SK-N-SH (cell line): ENCODE results near the gene BRINP3. TPM values are rescaled to one million over a fixed set of nuclear protein-coding genes. Genes with fewer than 3 reads are reported as not detected.

Experiments
- CTCF ChIA-PET: fragments of 300-600, 350-600 bp; formaldehyde crosslinking; extraction: SDS; loops from one replicate; lab custom pipeline; 2021; lab: Yijun Ruan, JAX
- POLR2A ChIA-PET: fragments of 350-600 bp; sonication (Branson Sonifier 250); formaldehyde crosslinking; extraction: SDS; loops from one replicate; lab custom pipeline; 2020; ENCODE audit warnings: antibody characterized with exemption, inconsistent platforms; lab: Yijun Ruan, JAX
- DNase-seq: peaks from one replicate; pipeline ENCODE4 v3.0.0; 2012
- H2AFZ ChIP-seq: fragments of 200-600 bp; sonication (generic); 2 replicates; pipeline ENCODE4 v1.8.1; 2016; ENCODE audit warnings: antibody characterized with exemption, mild to moderate bottlenecking, low read depth
- H3F3A ChIP-seq: fragments of 200-600 bp; sonication (generic); replicated peaks from 2 replicates; pipeline ENCODE3; 2016; ENCODE audit warnings: antibody characterized with exemption, mild to moderate bottlenecking; ENCODE audit not compliant: insufficient read depth
- H3K27ac ChIP-seq, 2 experiments: fragments of 200-500 bp in 1 of 2; fragments of 200-600 bp in 1 of 2; sonication (Bioruptor generic) in 1 of 2; sonication (generic), shearing (Covaris generic) in 1 of 2; 2 replicates each; pipeline versions ENCODE4 v1.5.1 to v1.6.1; 2014 to 2016; ENCODE audit warnings: low read depth in 2 of 2, inconsistent platforms in 1 of 2, low read length in 1 of 2, mild to moderate bottlenecking in 1 of 2, mixed read lengths in 1 of 2
- H3K27me3 ChIP-seq: fragments of 200-600 bp; sonication (generic), shearing (Covaris generic); 2 replicates; pipeline ENCODE4 v1.6.1; 2016; ENCODE audit warnings: mixed run types; ENCODE audit not compliant: insufficient read depth
- H3K36me3 ChIP-seq, 2 experiments: fragments of 200-500 bp in 1 of 2; fragments of 200-600 bp in 1 of 2; sonication (Bioruptor generic) in 1 of 2; sonication (generic) in 1 of 2; replicated peaks in 1 of 2; 2 replicates each; pipeline versions ENCODE3 to v1.5.1; 2014 to 2016; ENCODE audit warnings: low read length in 1 of 2, mild to moderate bottlenecking in 1 of 2; ENCODE audit not compliant: insufficient read depth in 2 of 2, control insufficient read depth in 1 of 2
- H3K4me1 ChIP-seq, 2 experiments: fragments of 200-500 bp in 1 of 2; fragments of 200-600 bp in 1 of 2; sonication (Bioruptor generic) in 1 of 2; sonication (generic), shearing (Covaris generic) in 1 of 2; 2 replicates each; pipeline versions ENCODE4 v1.5.1 to v1.6.1; 2014 to 2016; ENCODE audit warnings: low read depth in 1 of 2, low read length in 1 of 2, mixed run types in 1 of 2; ENCODE audit not compliant: insufficient read depth in 2 of 2, control insufficient read depth in 1 of 2
- H3K4me2 ChIP-seq: fragments of 200-600 bp; sonication (generic), shearing (Covaris generic); 2 replicates; pipeline ENCODE4 v1.6.1; 2017; ENCODE audit warnings: mixed run types
- H3K4me3 ChIP-seq, 2 experiments: fragments of 200-500 bp in 1 of 2; fragments of 200-600 bp in 1 of 2; sonication (Bioruptor generic) in 1 of 2; sonication (generic), shearing (Covaris generic) in 1 of 2; 2 replicates each; pipeline versions ENCODE4 v1.5.1 to v1.8.1; 2014 to 2016; ENCODE audit warnings: low read depth in 2 of 2, inconsistent platforms in 1 of 2, low read length in 1 of 2, mild to moderate bottlenecking in 1 of 2, mixed read lengths in 1 of 2, moderate library complexity in 1 of 2
- H3K79me2 ChIP-seq: fragments of 200-600 bp; sonication (generic); 2 replicates; pipeline ENCODE4 v1.8.1; 2017; ENCODE audit warnings: mild to moderate bottlenecking; ENCODE audit not compliant: insufficient read depth
- H3K9ac ChIP-seq: fragments of 200-600 bp; sonication (generic); 2 replicates; pipeline ENCODE4 v1.6.1; 2017; ENCODE audit warnings: mixed run types
- H3K9me2 ChIP-seq: fragments of 200-600 bp; sonication (generic); 2 replicates; pipeline ENCODE4 v1.6.1; 2017; ENCODE audit warnings: mixed run types
- H3K9me3 ChIP-seq: fragments of 200-600 bp; sonication (generic); 2 replicates; pipeline ENCODE4 v1.6.1; 2017; ENCODE audit warnings: mixed run types, mild to moderate bottlenecking, moderate library complexity
- H4K20me1 ChIP-seq: fragments of 200-600 bp; sonication (generic); 2 replicates; pipeline ENCODE4 v1.6.1; 2017; ENCODE audit warnings: mild to moderate bottlenecking, mixed run types; ENCODE audit not compliant: insufficient read depth
- CHD2 ChIP-seq: fragments of 150-350 bp; IDR thresholded peaks from 2 replicates; pipeline ENCODE4 v1.6.1; 2018; ENCODE audit warnings: low read length; ENCODE audit not compliant: partially characterized antibody
- CTCF ChIP-seq: fragments of 200-600 bp; sonication (generic); IDR thresholded peaks from 2 replicates; pipeline ENCODE4 v1.6.1; 2017; ENCODE audit warnings: antibody characterized with exemption, mild to moderate bottlenecking, moderate library complexity
- ELF1 ChIP-seq: IDR thresholded peaks from 2 replicates; pipeline ENCODE4 v1.4.0; 2012
- EP300 ChIP-seq, 2 experiments: IDR thresholded peaks; 2 replicates each; pipeline versions ENCODE4 v1.4.0 to v1.6.1; 2012; ENCODE audit warnings: borderline replicate concordance in 1 of 2, low read depth in 1 of 2, low read length in 1 of 2
- EZH2phosphoT487 ChIP-seq: fragments of 200-600 bp; sonication (generic); IDR thresholded peaks from 2 replicates; pipeline ENCODE4 v1.6.1; 2017; ENCODE audit warnings: low read depth, mixed run types, mild to moderate bottlenecking, antibody characterized with exemption, moderate library complexity, borderline replicate concordance
- FOSL2 ChIP-seq: IDR thresholded peaks from 2 replicates; pipeline ENCODE4 v1.4.0; 2012; ENCODE audit warnings: low read depth, mild to moderate bottlenecking, moderate library complexity, borderline replicate concordance
- GABPA ChIP-seq: IDR thresholded peaks from 2 replicates; pipeline ENCODE4 v1.4.0; 2012; ENCODE audit warnings: low read depth, mild to moderate bottlenecking
- JUND ChIP-seq: IDR thresholded peaks from 2 replicates; pipeline ENCODE4 v1.4.0; 2012
- MAX ChIP-seq: IDR thresholded peaks from 2 replicates; pipeline ENCODE4 v1.4.0; 2012; ENCODE audit warnings: low read depth
- NRF1 ChIP-seq: IDR thresholded peaks from 2 replicates; pipeline ENCODE4 v1.6.1; 2012; ENCODE audit warnings: low read depth, mild to moderate bottlenecking, low read length
- POLR2AphosphoS5 ChIP-seq: IDR thresholded peaks from 2 replicates; pipeline ENCODE4 v1.6.1; 2012; ENCODE audit warnings: low read depth, low read length
- RCOR1 ChIP-seq: fragments of 150-350 bp; IDR thresholded peaks from 2 replicates; pipeline ENCODE4 v1.6.1; 2017; ENCODE audit warnings: antibody characterized with exemption, low read length
- REST ChIP-seq: IDR thresholded peaks from 2 replicates; pipeline ENCODE4 v1.6.1; 2012; ENCODE audit warnings: mild to moderate bottlenecking, low read depth, low read length, moderate library complexity
- RXRA ChIP-seq: IDR thresholded peaks from 2 replicates; pipeline ENCODE4 v1.4.0; 2012; ENCODE audit warnings: low read depth, mild to moderate bottlenecking, borderline replicate concordance
- SIN3A ChIP-seq: IDR thresholded peaks from 2 replicates; pipeline ENCODE4 v1.6.1; 2012; ENCODE audit warnings: low read depth, mild to moderate bottlenecking, low read length, moderate library complexity, borderline replicate concordance
- SMC3 ChIP-seq: IDR thresholded peaks from 2 replicates; pipeline ENCODE4 v1.6.1; 2012; ENCODE audit warnings: low read depth, low read length, improper control_type of control experiment
- TAF1 ChIP-seq: IDR thresholded peaks from 2 replicates; pipeline ENCODE4 v1.6.1; 2012; ENCODE audit warnings: low read depth, mild to moderate bottlenecking, low read length, moderate library complexity, borderline replicate concordance
- USF1 ChIP-seq: IDR thresholded peaks from 2 replicates; pipeline ENCODE4 v1.4.0; 2012; ENCODE audit warnings: low read depth, borderline replicate concordance
- ZBTB33 ChIP-seq: IDR thresholded peaks from 2 replicates; pipeline ENCODE4 v1.4.0; 2012; ENCODE audit warnings: low read depth, borderline replicate concordance
- WGBS: methylation state at CpG from one replicate; pipeline ENCODE4 v1.1.6; 2017; ENCODE audit warnings: low lambda C conversion rate; 5-methylcytosine and 5-hydroxymethylcytosine counted together
- polyA plus RNA-seq, 3 experiments: library from polyadenylated mRNA; depleted of rRNA; stranded (reverse); fragments of >200 nt; gene quantifications; 2 replicates each; pipeline ENCODE4 v1.2.3, GENCODE V29; 2012

The BRINP3 gene
- polyA plus RNA-seq, 1 of the 3 experiments (the other 2 are of a cell fraction), result not detected

GRCh38 chr1:190399233-190399632, 78.4 kb downstream of the BRINP3 start:
- Histone ChIP-seq H3K4me2 (no peak overlapping the region), H3K9ac (no peak overlapping the region), H3K9me2 (no peaks in the 10 kb centered on the region), H3K79me2 (no peaks in the 10 kb centered on the region), H3K4me1 (no peaks in the 10 kb centered on the region), H4K20me1 (no peaks in the 10 kb centered on the region), H3K4me3 (no peak overlapping the region), H3F3A (no peaks in the 10 kb centered on the region), H3K27me3 (no peaks in the 10 kb centered on the region), H3K36me3 (no peaks in the 10 kb centered on the region), H3K9me3 (no peaks in the 10 kb centered on the region; the same call in 1 of the 2 replicates), H3K27ac (no peak overlapping the region), H2AFZ (no peak overlapping the region)
- TF ChIP-seq GABPA, result no peak
- TF ChIP-seq RXRA, result no peak
- no peak for TF ChIP-seq CTCF
- no peak for TF ChIP-seq POLR2AphosphoS5
- no peak for TF ChIP-seq JUND
- TF ChIP-seq FOSL2, result no peak
- TF ChIP-seq SIN3A, result no peak
- no peak for TF ChIP-seq RCOR1
- TF ChIP-seq EZH2phosphoT487, result no peak
- no peak for TF ChIP-seq NRF1
- TF ChIP-seq ZBTB33, result no peak
- 63% methylated on average over 3 of the region's 3 CpGs for WGBS
- POLR2A ChIA-PET, result no interaction called here
- CTCF ChIA-PET, result no interaction called here
- DNase-seq, result no peak

- POLR2A ChIA-PET, result no interaction called here
- no peaks in the 10 kb centered on the region for H3K36me3 ChIP-seq
- H3K27me3 ChIP-seq, result no peaks in the 10 kb centered on the region
- no peaks in the 10 kb centered on the region for H4K20me1 ChIP-seq
- CTCF ChIA-PET, result no interaction called here
- no peak overlapping the region for H2AFZ ChIP-seq
- no peak for DNase-seq
- H3K9me3 ChIP-seq, result no peaks in the 10 kb centered on the region
- no peak overlapping the region for H3K4me2 ChIP-seq
- H3K27ac ChIP-seq, result no peak overlapping the region
- H3K9me2 ChIP-seq, result no peaks in the 10 kb centered on the region
- H3F3A ChIP-seq, result no peaks in the 10 kb centered on the region
- no peak overlapping the region for H3K4me3 ChIP-seq
- H3K9ac ChIP-seq, result no peak overlapping the region
- WGBS, result 50% methylated on average over 6 of the region's 6 CpGs
- no peaks in the 10 kb centered on the region for H3K79me2 ChIP-seq
- H3K4me1 ChIP-seq, result no peaks in the 10 kb centered on the region
- TF ChIP-seq CHD2 (no peak), RXRA (no peak), FOSL2 (no peak), POLR2AphosphoS5 (no peak), GABPA (no peak), TAF1 (no peak), RCOR1 (no peak), SMC3 (no peak), USF1 (no peak), SIN3A (no peak), MAX (no peak), REST (no peak), EZH2phosphoT487 (no peak), EP300 (IDR thresholded peaks at IDR 0.05; ENCODE audit: borderline replicate concordance in 1 of 2, low read depth in 1 of 2, low read length in 1 of 2) (no peak), ELF1 (no peak)
Measured at GRCh38 chr1:190391582-190391981, 86.1 kb downstream of the BRINP3 start.
